A549 treated with Hydrocortisone at 1 μM for 4 hours (cell line): ENCODE data around the gene ARHGAP11A. TPM values are rescaled to one million over a fixed set of nuclear protein-coding genes. Genes with fewer than 3 reads are reported as not detected.

Experiments
- total RNA-seq: library from RNA; stranded (reverse); fragments of 200-300 nt; extraction: Qiagen RNA extraction; gene quantifications from 5 replicates; pipeline ENCODE4 v1.2.3, GENCODE V29; 2022

The ARHGAP11A gene
- 56.4 to 105 TPM (median 69.8 TPM) in 5 replicates for total RNA-seq

GRCh38 chr15:32615051-32615870, at the start of gene ARHGAP11A:
TSS of gene ARHGAP11A (plus strand) at chr15:32615504. CDS start at chr15:32616212, 708 bp downstream.

GRCh38 chr15:32593151-32593550, 22.2 kb upstream of the ARHGAP11A start, which contains the start of gene GOLGA8N:
TSS of gene GOLGA8N (plus strand) at chr15:32593456.

GRCh38 chr15:32641517-32642059, 26.3 kb downstream of the ARHGAP11A start, which contains the start of gene SCG5:
TSS of gene SCG5 (plus strand) at chr15:32641710. CDS start at chr15:32643593, 1,883 bp downstream.

Other genes with a start within 250 kb of the ARHGAP11A start
- gene GOLGA8K, start 212.2 kb upstream of the ARHGAP11A start, total RNA-seq: 0.53 to 0.85 TPM (median 0.60 TPM) in 5 replicates
- 0.13 to 0.33 TPM (median 0.23 TPM) in 5 replicates for gene GOLGA8O, start 159.9 kb upstream of the ARHGAP11A start, total RNA-seq
- gene GOLGA8N, start 22.0 kb upstream of the ARHGAP11A start, total RNA-seq: 0.91 to 1.6 TPM (median 1.3 TPM) in 5 replicates
- 1.6 to 2.7 TPM (median 2.0 TPM) in 5 replicates for gene SCG5, start 26.2 kb downstream of the ARHGAP11A start, total RNA-seq
- gene GREM1, start 102.5 kb downstream of the ARHGAP11A start, total RNA-seq: 3.2 to 9.3 TPM (median 4.9 TPM) in 5 replicates